GM21367 (cell line): Measurements from ENCODE around the gene APH1A.
"Not testable (repeated sequence)": the region's sequence is repeated elsewhere in the genome, so short reads cannot be mapped to it uniquely, and the experiment has no call there.

Experiments used
- ATAC-seq: cut with Tn5 transposase; IDR thresholded peaks from one replicate; pipeline ENCODE4 v1.9.1; 2021; ENCODE audit not compliant: unreplicated experiment

Gene APH1A

GRCh38 chr1:150269451-150269850 is 635 bp upstream of the APH1A start:
- ATAC-seq: no peak

- peak; percentile 17 for ATAC-seq
Observed at GRCh38 chr1:150268340-150268704, 494 bp downstream of the APH1A start.

- no peak for ATAC-seq
Observed at GRCh38 chr1:150267896-150268295, 920 bp downstream of the APH1A start.

- no peak for ATAC-seq
Observed at GRCh38 chr1:150263549-150263948, 5.3 kb downstream of the APH1A start.

GRCh38 chr1:150262388-150263320 is 6.2 kb downstream of the APH1A start:
- no peak for ATAC-seq

DNA sequence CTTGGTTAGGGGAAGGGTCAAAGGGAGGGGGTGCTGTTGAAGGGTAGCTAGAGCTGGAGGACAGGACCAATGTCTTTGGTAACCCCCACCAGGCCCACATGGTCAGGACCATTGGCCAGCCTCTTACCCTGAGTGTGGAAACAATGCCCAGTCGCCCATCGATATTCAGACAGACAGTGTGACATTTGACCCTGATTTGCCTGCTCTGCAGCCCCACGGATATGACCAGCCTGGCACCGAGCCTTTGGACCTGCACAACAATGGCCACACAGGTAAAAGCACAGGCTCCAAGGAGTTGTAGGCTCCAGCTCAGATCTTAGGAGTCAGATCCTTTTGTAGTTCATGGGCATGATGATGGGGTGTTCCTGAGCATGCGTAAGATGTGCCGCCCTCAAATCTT is 7.4 kb downstream of the APH1A start:
- ATAC-seq: no peak

DNA sequence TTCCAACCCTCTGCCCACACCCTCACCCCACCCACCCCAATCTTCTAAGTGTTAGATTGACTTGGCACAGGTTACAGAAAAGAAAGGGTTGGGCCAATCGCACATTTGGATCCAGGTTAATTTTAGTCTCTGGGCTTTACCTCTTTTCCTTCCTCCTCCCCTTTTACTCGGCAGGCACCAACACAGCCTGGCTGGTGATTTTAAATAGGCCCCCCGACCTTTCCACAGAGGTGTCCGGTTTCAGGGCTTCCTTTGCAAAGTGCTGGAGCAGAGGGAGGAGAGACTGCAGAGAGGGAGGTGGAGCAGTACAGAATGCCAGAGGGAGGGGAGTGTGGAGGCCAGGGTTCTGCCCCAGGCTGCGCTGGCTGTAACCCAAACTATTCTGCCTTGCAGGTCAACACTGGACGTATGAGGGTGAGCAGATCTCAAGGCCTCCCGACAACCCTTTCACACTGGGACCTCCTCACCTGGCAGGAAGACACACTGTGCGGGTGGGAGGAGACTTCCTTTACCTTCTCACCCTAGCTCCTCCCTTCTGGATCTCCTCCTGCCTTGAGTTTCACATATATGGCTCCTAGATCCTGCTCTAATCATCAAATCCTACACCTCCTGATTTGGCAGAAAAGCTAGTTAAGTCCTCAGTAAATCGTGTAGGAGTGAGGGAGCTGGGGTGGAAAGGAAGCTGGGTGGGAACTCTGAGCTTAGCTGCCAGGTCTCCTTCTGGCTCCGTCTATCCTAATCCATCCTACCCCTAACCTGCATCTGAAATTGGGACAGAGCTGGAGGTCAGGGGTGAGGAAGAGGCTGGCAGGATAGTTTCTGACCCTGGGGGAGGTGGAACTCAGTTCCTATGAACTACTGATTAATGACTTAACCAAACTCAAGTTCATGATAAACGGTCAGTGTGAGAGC is 8.8 kb downstream of the APH1A start:
- no peak for ATAC-seq

- ATAC-seq: no peak
Observed at GRCh38 chr1:150259217-150259616, 9.6 kb downstream of the APH1A start.

DNA sequence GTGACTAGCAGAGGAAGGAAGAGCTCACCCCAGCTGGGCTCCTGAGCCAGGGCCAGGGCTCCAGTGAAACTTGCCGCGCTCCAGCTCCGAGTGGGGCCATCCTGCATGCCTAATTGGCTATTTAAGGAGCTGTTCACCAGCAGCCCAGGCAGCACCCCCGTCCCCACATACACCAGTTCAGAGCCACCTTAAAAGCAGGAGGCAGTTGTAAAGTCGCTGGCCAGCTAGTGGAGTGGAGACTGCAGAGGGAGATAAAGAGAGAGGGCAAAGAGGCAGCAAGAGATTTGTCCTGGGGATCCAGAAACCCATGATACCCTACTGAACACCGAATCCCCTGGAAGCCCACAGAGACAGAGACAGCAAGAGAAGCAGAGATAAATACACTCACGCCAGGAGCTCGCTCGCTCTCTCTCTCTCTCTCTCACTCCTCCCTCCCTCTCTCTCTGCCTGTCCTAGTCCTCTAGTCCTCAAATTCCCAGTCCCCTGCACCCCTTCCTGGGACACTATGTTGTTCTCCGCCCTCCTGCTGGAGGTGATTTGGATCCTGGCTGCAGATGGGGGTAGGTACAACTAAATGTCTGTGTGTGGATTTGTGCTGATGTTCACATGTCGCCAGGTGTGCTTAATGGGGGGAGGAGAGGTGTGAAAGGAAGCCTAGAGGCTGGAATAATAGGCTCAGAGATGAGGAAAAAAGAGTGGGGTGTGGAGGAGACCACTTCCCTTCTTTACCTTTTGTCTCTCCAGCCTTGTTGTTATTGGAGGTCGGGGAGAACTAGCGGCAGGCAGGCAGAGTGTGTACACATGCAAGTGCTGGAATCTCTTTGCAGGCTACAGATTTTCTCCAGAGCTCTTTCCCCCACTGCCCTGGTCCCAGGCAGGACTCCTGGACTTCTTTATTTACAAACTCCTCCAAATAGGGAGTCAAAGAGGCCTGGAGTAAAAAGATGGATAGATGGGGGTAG is 10.9 kb downstream of the APH1A start, which contains the start of gene CA14:
TSS of gene CA14 (plus strand) at position 151 of the 962 bp plus-strand sequence. CDS start at position 506, 355 bp downstream.
- ATAC-seq: no peak

DNA sequence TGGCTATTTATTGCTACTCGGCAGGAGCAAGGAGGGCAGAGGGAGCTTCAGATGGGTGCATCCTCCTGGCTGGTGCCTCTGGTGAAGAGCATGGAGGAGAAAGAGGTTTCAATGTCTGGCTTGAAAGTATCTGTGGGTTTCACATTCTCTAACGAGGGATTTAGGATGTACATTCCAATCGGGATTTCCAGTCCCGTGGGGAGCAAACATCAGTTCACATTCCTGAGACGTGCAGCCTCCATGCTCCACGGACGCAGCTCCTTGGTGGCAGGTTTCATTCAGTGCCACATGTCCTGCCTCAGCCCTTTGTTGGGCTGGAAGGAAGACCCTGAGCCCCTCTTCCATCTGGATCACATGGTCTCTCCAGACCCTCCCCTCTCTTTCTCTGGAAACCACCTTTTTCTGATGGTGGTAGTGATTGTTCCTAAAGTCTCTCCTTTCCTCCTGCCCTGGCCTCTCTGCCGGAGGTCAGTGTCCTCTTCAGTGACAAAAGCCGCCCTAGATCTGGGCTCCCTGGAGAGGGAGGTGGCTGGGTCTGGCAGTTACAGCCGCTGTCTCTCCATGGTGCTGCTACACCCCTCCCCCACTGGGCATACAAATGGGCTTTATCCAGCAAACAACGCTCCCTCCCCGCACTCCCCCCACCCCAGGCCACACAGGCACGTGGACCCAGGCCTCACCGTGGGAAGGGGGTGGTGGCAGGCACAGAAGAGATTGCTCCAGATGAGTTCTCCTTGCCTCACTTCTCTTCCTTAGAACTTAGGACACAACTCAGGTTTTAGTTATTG is 12.1 kb downstream of the APH1A start:
- no peak for ATAC-seq

- ATAC-seq: no peak
Observed at GRCh38 chr1:150256198-150256553, 12.6 kb downstream of the APH1A start.

DNA sequence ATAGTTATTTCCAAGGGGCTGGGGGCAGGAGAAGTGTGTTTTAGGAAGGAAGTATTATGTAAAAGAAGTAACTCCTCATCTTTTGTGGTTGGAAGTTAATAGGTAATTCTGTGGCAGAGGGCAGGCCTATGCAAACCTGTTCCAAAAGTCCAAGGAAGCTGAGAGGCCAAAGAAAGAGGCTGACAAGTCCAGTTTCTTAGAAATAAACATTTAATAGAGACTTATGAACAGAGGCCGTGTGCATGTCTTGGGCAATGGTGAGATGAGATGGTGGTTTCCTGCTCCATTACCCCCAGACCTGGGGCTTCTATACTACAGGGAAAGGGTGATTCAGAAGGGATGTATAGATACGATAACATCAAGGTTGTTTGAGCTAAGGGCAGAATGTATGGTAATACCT is 18.9 kb downstream of the APH1A start:
- no peak for ATAC-seq

GRCh38 chr1:150243003-150243402 is 25.8 kb downstream of the APH1A start:
- ATAC-seq: no peak

DNA sequence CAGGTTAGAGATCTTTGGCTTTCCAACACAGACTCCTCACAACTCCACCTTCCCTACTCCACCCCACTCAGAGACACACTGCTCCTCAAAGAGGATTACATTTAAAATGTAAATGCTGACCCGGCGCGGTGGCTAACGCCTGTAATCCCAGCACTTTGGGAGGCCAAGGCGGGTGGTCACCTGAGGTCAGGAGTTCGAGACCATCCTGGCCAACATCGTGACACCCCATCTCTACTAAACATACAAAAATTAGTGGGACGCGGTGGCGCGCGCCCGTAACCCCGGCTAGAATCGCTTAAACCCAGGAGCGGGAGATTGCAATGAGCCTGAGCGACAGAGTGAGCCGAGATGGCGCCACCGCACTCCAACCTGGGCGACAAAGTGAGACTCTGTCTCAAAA is 31.1 kb downstream of the APH1A start:
- ATAC-seq: no peak

DNA sequence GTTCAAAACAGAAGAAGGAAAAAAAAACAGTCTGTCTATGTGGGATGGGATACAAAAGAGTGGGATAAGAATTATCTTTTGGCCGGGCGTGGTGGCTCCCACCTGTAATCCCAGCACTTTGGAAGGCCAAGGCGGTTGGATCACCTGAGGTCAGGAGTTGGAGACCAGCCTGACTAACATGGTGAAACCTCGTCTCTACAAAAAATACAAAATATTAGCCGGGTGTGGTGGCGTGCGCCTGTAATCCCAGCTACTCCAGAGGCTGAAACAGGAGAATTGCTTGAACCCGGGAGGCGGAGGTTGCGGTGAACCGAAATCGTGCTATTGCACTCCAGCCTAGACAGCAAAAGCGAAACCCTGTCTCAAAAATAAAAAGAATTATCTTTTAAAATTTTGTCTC is 31.6 kb downstream of the APH1A start:
- not testable (repeated sequence) for ATAC-seq

- no peak for ATAC-seq
Observed at GRCh38 chr1:150236614-150237100, 32.2 kb downstream of the APH1A start.

DNA sequence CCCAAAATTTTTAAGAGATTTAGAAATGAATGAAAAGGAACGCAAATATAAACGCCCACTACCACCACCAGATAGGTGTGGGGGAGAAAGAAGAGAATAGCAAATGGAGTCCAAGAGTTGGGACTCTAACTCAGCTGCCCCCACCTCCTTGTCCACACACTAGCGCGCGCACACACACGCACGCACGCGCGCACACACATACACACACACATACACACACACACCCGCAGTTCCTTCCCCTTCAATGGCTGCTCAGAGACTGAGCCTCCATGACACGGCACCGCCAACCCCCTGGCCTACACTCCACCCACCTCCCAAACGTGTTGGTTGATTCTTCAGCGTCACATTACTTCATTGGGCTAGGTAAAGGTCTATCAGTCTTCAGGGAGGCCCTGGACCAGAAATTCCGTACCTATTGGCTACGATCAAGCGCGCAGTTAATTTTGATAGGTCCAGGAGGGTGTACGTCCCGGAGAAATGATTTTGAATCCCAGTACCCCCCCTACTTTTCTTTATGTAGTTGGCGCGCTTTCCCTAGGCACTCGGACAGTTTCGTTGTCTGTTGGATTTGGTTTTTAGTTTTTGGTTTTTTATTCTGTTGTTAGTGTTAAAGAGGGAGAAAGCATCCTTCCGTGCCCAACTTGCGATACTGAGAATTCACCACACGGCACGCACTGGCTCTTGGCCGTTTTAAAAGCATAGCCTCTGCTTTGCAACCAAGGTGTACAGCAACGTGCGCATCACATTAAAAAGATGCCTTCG is 32.8 kb downstream of the APH1A start, which contains the start of gene ANP32E:
TSS of gene ANP32E (minus strand) at position 261 of the 762 bp plus-strand sequence. CDS start 326 bp downstream, outside the sequence.
- peak; percentile 70 for ATAC-seq

DNA sequence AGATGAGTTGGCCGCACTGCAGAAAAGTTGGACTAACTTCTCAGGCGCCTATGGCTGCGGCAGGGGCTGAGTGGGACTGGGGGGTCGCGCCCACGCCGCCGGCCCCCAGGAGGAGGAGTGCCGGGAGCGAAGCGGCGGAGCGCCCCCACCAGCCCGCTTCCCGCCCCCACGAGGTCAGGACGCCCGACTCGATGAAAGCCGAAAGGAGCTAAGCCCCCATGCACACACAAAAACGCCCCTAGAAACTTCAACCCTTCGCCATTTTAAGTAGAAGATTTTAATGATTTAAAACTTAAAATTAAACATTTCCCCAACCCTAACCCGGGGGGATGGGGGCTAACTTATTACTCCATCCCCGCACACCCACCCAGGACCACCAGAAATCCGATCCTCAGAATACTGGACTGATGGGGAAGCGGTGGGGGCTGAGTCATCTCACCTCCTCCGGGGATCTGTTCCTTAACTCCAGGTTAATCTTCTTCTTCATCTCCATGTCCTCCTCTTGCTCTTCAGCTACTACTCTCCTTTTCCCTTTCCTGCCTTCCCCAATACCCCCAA is 33.4 kb downstream of the APH1A start:
- no peak for ATAC-seq
